CD1c-positive myeloid dendritic cell (primary cell): ENCODE results near the gene ANKRD29.
A peak's percentile ranks its signal among the peaks of the same experiment; 100 is the strongest.

ENCODE experiments used
- DNase-seq: peaks from one replicate; pipeline ENCODE4 v3.0.0-alpha.2; 2016; ENCODE audit errors: extremely low spot score

ANKRD29 gene

GRCh38 chr18:23662309-23663263 lies at the start of gene ANKRD29:
Gene ANKRD29, minus strand, starts transcription at chr18:23662911. Its CDS starts 181 bp downstream, at chr18:23662730.
- DNase-seq: peak; percentile 43

GRCh38 chr18:23712445-23712844 lies 49.7 kb upstream of the ANKRD29 start:
- DNase-seq: no peak

- DNase-seq: no peak
Observed at GRCh38 chr18:23711426-23711825, 48.7 kb upstream of the ANKRD29 start.

GRCh38 chr18:23710946-23711345 lies 48.2 kb upstream of the ANKRD29 start:
- DNase-seq: no peak

GRCh38 chr18:23710068-23710527 lies 47.4 kb upstream of the ANKRD29 start:
- no peak for DNase-seq

GRCh38 chr18:23706971-23707640 lies 44.4 kb upstream of the ANKRD29 start:
- DNase-seq: no peak

- DNase-seq: no peak
Observed at GRCh38 chr18:23704806-23705205, 42.1 kb upstream of the ANKRD29 start.

GRCh38 chr18:23703987-23704384 lies 41.3 kb upstream of the ANKRD29 start:
- DNase-seq: no peak

- DNase-seq: peak; percentile 44
Observed at GRCh38 chr18:23703057-23703986, 40.6 kb upstream of the ANKRD29 start.

- no peak for DNase-seq
Observed at GRCh38 chr18:23702606-23703005, 39.9 kb upstream of the ANKRD29 start.

- no peak for DNase-seq
Observed at GRCh38 chr18:23701544-23702064, 38.9 kb upstream of the ANKRD29 start.

GRCh38 chr18:23701017-23701416 lies 38.3 kb upstream of the ANKRD29 start:
- DNase-seq: no peak

- DNase-seq: no peak
Observed at GRCh38 chr18:23694637-23695430, 32.1 kb upstream of the ANKRD29 start.

- DNase-seq: no peak
Observed at GRCh38 chr18:23693846-23694245, 31.1 kb upstream of the ANKRD29 start.

- DNase-seq: no peak
Observed at GRCh38 chr18:23690505-23691068, 27.9 kb upstream of the ANKRD29 start.

- DNase-seq: no peak
Observed at GRCh38 chr18:23689616-23690504, 27.1 kb upstream of the ANKRD29 start.

- peak; percentile 47 for DNase-seq
Observed at GRCh38 chr18:23689031-23689615, 26.4 kb upstream of the ANKRD29 start, which contains the start of gene LAMA3. Gene LAMA3, plus strand, starts transcription at chr18:23689453. Its CDS starts 231 bp downstream, at chr18:23689684.

- DNase-seq: no peak
Observed at GRCh38 chr18:23688528-23688927, 25.8 kb upstream of the ANKRD29 start.
